Astrocyte (in vitro differentiated cells and primary cell): Measurements from ENCODE around the gene TMEM101. TPM values are rescaled to one million over a fixed set of nuclear protein-coding genes. Genes with fewer than 3 reads are reported as not detected.

Experiments
- DNase-seq: peaks from one replicate; pipeline ENCODE4 v3.0.0-alpha.2; 2010; ENCODE audit warnings: low read depth
- FAIRE-seq: peaks from 2 replicates; lab custom pipeline; 2011; peaks lifted over from hg19 to GRCh38; lab: Jason Lieb, UNC
- H2AFZ ChIP-seq: 2 replicates; pipeline ENCODE4 v1.6.0; 2012; ENCODE audit warnings: low read depth, low read length, inconsistent platforms
- H3K27ac ChIP-seq: 2 replicates; pipeline ENCODE4 v1.5.1; 2011; ENCODE audit warnings: low read depth, low read length, inconsistent platforms
- H3K27me3 ChIP-seq: 2 replicates; pipeline ENCODE4 v1.6.0; 2011; ENCODE audit warnings: low read length, inconsistent platforms; ENCODE audit not compliant: insufficient read depth
- H3K36me3 ChIP-seq: 2 replicates; pipeline ENCODE4 v1.5.1; 2011; ENCODE audit warnings: low read length, inconsistent platforms; ENCODE audit not compliant: insufficient read depth
- H3K4me1 ChIP-seq: 2 replicates; pipeline ENCODE4 v1.5.1; 2011; ENCODE audit warnings: low read length, inconsistent platforms; ENCODE audit not compliant: insufficient read depth
- H3K4me2 ChIP-seq: 2 replicates; pipeline ENCODE4 v1.6.0; 2012; ENCODE audit warnings: low read length, inconsistent platforms
- H3K4me3 ChIP-seq: 2 replicates; pipeline ENCODE4 v1.5.1; 2011; ENCODE audit warnings: low read depth, mild to moderate bottlenecking, low read length, inconsistent platforms; ENCODE audit not compliant: insufficient read depth
- H3K79me2 ChIP-seq: 2 replicates; pipeline ENCODE4 v1.6.0; 2012; ENCODE audit warnings: mild to moderate bottlenecking, low read length, inconsistent platforms; ENCODE audit not compliant: insufficient read depth
- H3K9ac ChIP-seq: 2 replicates; pipeline ENCODE4 v1.6.0; 2012; ENCODE audit warnings: mild to moderate bottlenecking, low read length, inconsistent platforms
- H3K9me3 ChIP-seq: 2 replicates; pipeline ENCODE4 v1.5.1; 2012; ENCODE audit warnings: low read depth, mild to moderate bottlenecking, low read length, inconsistent platforms; ENCODE audit not compliant: insufficient read depth
- H4K20me1 ChIP-seq: 2 replicates; pipeline ENCODE4 v1.6.0; 2012; ENCODE audit warnings: low read length, inconsistent platforms; ENCODE audit not compliant: insufficient read depth
- H3K27ac Mint-ChIP-seq: one replicate; pipeline ENCODE4 v1.8.0; 2021; ENCODE audit warnings: mild to moderate bottlenecking, mixed read lengths; ENCODE audit not compliant: unreplicated experiment
- H3K27me3 Mint-ChIP-seq: one replicate; pipeline ENCODE4 v1.8.0; 2021; ENCODE audit warnings: low read depth, mixed read lengths; ENCODE audit not compliant: unreplicated experiment
- H3K36me3 Mint-ChIP-seq: one replicate; pipeline ENCODE4 v1.8.0; 2021; ENCODE audit warnings: low read depth, mixed read lengths; ENCODE audit not compliant: unreplicated experiment
- H3K4me1 Mint-ChIP-seq: one replicate; pipeline ENCODE4 v1.8.0; 2021; ENCODE audit warnings: low read depth, mixed read lengths; ENCODE audit not compliant: unreplicated experiment
- H3K4me3 Mint-ChIP-seq: one replicate; pipeline ENCODE4 v1.8.0; 2021; ENCODE audit warnings: mild to moderate bottlenecking, moderate library complexity, mixed read lengths; ENCODE audit not compliant: unreplicated experiment
- H3K9me3 Mint-ChIP-seq: one replicate; pipeline ENCODE4 v1.8.0; 2021; ENCODE audit warnings: mild to moderate bottlenecking, mixed read lengths; ENCODE audit not compliant: unreplicated experiment
- CTCF ChIP-seq: IDR thresholded peaks from 2 replicates; pipeline ENCODE4 v1.5.1; 2011; ENCODE audit warnings: low read depth, mild to moderate bottlenecking, inconsistent platforms, low read length, moderate library complexity; ENCODE audit not compliant: insufficient read depth
- EZH2 ChIP-seq: IDR thresholded peaks from 2 replicates; pipeline ENCODE4 v1.6.1; 2012; ENCODE audit warnings: mild to moderate bottlenecking, low read length, inconsistent platforms; ENCODE audit not compliant: insufficient read depth
- total RNA-seq: library from RNA; stranded (reverse); gene quantifications from 2 replicates; pipeline ENCODE4 v1.2.1, GENCODE V29; 2021

The TMEM101 gene
- total RNA-seq, 1 donor from 2014 or later = 17.1 TPM

GRCh38 chr17:44001461-44001920, 13.3 kb downstream of the TMEM101 start:
- Histone ChIP-seq H3K27ac (no peak overlapping the region), H3K36me3 (no peaks in the 10 kb centered on the region), H2AFZ (no peak overlapping the region), H3K4me1 (peaks cover 26% of the 10 kb centered on the region), H3K9ac (no peak overlapping the region), H3K27me3 (peaks cover 19% of the 10 kb centered on the region), H3K9me3 (no peaks in the 10 kb centered on the region), H4K20me1 (no peaks in the 10 kb centered on the region), H3K79me2 (no peaks in the 10 kb centered on the region), H3K4me3 (no peak overlapping the region), H3K4me2 (no peak overlapping the region)
- no peak for DNase-seq
- H3K27me3 Mint-ChIP-seq = peaks cover 16% of the 10 kb centered on the region
- no peak overlapping the region for H3K27ac Mint-ChIP-seq
- peaks cover 4% of the 10 kb centered on the region for H3K9me3 Mint-ChIP-seq
- H3K4me1 Mint-ChIP-seq = peaks cover 4% of the 10 kb centered on the region
- TF ChIP-seq CTCF (no peak), EZH2 (no peak)
- H3K4me3 Mint-ChIP-seq = no peak overlapping the region
- FAIRE-seq = no peak
- H3K36me3 Mint-ChIP-seq = peaks cover 2% of the 10 kb centered on the region

GRCh38 chr17:44000871-44001460, 13.8 kb downstream of the TMEM101 start:
- no peak overlapping the region for H3K4me3 ChIP-seq
- Mint-ChIP-seq H3K4me3 (no peak overlapping the region), H3K9me3 (peaks cover 4% of the 10 kb centered on the region), H3K27me3 (peaks cover 15% of the 10 kb centered on the region), H3K4me1 (peaks cover 4% of the 10 kb centered on the region), H3K27ac (no peak overlapping the region), H3K36me3 (peaks cover 2% of the 10 kb centered on the region)
- H2AFZ ChIP-seq = no peak overlapping the region
- H3K79me2 ChIP-seq = no peaks in the 10 kb centered on the region
- no peaks in the 10 kb centered on the region for H3K36me3 ChIP-seq
- TF ChIP-seq EZH2 = no peak
- TF ChIP-seq CTCF = no peak
- no peak overlapping the region for H3K4me2 ChIP-seq
- no peak for DNase-seq
- H3K27me3 ChIP-seq = peaks cover 18% of the 10 kb centered on the region
- H4K20me1 ChIP-seq = no peaks in the 10 kb centered on the region
- H3K4me1 ChIP-seq = peaks cover 21% of the 10 kb centered on the region
- no peaks in the 10 kb centered on the region for H3K9me3 ChIP-seq
- no peak overlapping the region for H3K27ac ChIP-seq
- FAIRE-seq = no peak
- H3K9ac ChIP-seq = no peak overlapping the region

GRCh38 chr17:44000141-44000860, 14.5 kb downstream of the TMEM101 start:
- peaks cover 15% of the 10 kb centered on the region for H3K27me3 Mint-ChIP-seq
- peaks cover 4% of the 10 kb centered on the region for H3K4me1 Mint-ChIP-seq
- no peaks in the 10 kb centered on the region for H3K9me3 ChIP-seq
- H3K27me3 ChIP-seq = peaks cover 14% of the 10 kb centered on the region
- no peak overlapping the region for H3K4me3 ChIP-seq
- no peak overlapping the region for H3K27ac ChIP-seq
- H4K20me1 ChIP-seq = no peaks in the 10 kb centered on the region
- no peak overlapping the region for H3K4me2 ChIP-seq
- peaks cover 16% of the 10 kb centered on the region for H3K4me1 ChIP-seq
- no peak overlapping the region for H2AFZ ChIP-seq
- peaks cover 2% of the 10 kb centered on the region for H3K36me3 Mint-ChIP-seq
- TF ChIP-seq EZH2 = no peak
- no peak for TF ChIP-seq CTCF
- FAIRE-seq (no peak), DNase-seq (no peak)
- H3K4me3 Mint-ChIP-seq = no peak overlapping the region
- H3K79me2 ChIP-seq = no peaks in the 10 kb centered on the region
- H3K36me3 ChIP-seq = no peaks in the 10 kb centered on the region
- H3K9ac ChIP-seq = no peak overlapping the region
- H3K9me3 Mint-ChIP-seq = peaks cover 4% of the 10 kb centered on the region
- H3K27ac Mint-ChIP-seq = no peak overlapping the region
